ENCODE measurements around the gene SHISA9.

SHISA9 gene

DNA sequence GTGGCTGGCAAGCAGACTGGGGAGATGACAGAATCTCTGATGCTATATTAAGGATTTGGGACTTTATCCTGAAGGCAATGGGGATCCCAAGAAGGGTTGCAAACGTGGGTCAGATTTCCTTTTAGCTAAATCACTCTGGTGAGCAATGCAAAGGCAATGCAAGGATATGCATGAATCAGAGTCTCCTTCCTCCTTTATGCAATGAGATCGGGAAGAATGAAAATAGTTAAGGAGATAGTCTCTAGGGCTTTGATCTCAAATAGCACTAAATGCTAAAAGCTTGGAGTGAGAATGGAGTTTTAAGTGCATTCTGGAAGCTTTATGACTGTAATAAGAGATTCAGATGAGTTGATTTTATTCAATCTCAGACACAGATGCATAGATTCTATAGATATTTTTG, 27.2 kb upstream of the SHISA9 start:
- Histone ChIP-seq H3K4me1 (ENCODE audit: control insufficient read depth in 5 of 5, insufficient read depth in 5 of 5, low read length in 5 of 5) (no peaks in the 10 kb centered on the region), H3K9me3 (ENCODE audit: control insufficient read depth in 5 of 5, low read length in 5 of 5) (peaks cover 0 to 8% (median 5%) of the 10 kb centered on the region in 5 donors), H3K4me3 (ENCODE audit: low read depth in 1 of 5, low read length in 5 of 5) (no peak overlapping the region), H3K27ac (ENCODE audit: low read depth, low read length) (no peak overlapping the region), H3K9ac (ENCODE audit: low read length in 5 of 5) (no peak overlapping the region), H3K36me3 (ENCODE audit: control insufficient read depth in 5 of 5, insufficient read depth in 5 of 5, low read length in 5 of 5) (no peaks in the 10 kb centered on the region), H3K27me3 (ENCODE audit: control insufficient read depth in 5 of 5, insufficient read depth in 4 of 5, low read length in 5 of 5) (peaks cover 0 to 3% (median 0%) of the 10 kb centered on the region in 5 donors)

DNA sequence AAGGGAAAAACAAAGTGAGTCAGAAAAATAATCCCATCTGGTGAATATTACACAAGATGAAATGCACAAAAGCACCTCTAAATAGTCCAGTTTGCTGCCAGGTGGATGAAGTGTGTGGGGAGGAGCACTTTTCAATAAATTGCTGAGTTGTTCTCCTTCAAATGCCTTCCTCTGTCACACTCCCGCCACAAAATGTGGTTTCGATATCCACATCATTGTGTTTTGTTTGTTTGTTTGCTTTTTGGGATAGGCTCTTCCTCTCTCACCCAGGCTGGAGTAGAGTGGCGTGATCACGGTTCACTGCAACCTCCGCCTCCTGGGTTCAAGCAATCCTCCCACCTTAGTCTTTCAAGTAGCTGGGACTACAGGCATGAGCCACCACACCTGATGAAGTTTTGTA, 24.6 kb upstream of the SHISA9 start:
- Histone ChIP-seq H3K4me1 (ENCODE audit: control insufficient read depth in 5 of 5, insufficient read depth in 5 of 5, low read length in 5 of 5) (no peaks in the 10 kb centered on the region), H3K27ac (ENCODE audit: low read depth, low read length) (no peak overlapping the region), H3K9ac (ENCODE audit: low read length in 5 of 5) (no peak overlapping the region), H3K27me3 (ENCODE audit: control insufficient read depth in 5 of 5, insufficient read depth in 4 of 5, low read length in 5 of 5) (no peaks in the 10 kb centered on the region), H3K4me3 (ENCODE audit: low read depth in 1 of 5, low read length in 5 of 5) (no peak overlapping the region), H3K36me3 (ENCODE audit: control insufficient read depth in 5 of 5, insufficient read depth in 5 of 5, low read length in 5 of 5) (no peaks in the 10 kb centered on the region), H3K9me3 (ENCODE audit: control insufficient read depth in 5 of 5, low read length in 5 of 5) (no peaks in the 10 kb centered on the region)

DNA sequence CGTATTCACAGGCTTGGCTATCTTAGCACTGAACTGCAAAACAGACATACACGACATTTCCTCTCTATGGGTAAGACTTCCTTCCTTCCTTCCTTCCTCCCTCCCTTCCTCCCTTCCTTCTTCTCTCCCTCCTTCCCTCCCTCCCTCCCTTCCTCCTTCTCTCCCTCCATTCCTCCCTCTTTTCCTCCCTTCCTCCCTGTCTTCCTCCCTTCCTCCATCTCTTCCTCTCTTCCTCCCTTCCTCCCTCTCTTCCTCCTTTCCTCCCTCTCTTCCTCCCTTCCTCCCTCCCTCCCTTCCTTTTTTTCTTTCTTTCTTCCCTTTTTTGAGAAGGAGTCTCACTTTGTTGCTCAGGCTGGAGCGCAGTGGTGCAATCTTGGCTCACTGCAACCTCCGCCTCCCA, 22.4 kb upstream of the SHISA9 start:
- Histone ChIP-seq H3K36me3 (ENCODE audit: control insufficient read depth in 5 of 5, insufficient read depth in 5 of 5, low read length in 5 of 5) (no peaks in the 10 kb centered on the region), H3K9ac (ENCODE audit: low read length in 5 of 5) (no peak overlapping the region), H3K27me3 (ENCODE audit: control insufficient read depth in 5 of 5, insufficient read depth in 4 of 5, low read length in 5 of 5) (no peaks in the 10 kb centered on the region), H3K9me3 (ENCODE audit: control insufficient read depth in 5 of 5, low read length in 5 of 5) (no peaks in the 10 kb centered on the region), H3K27ac (ENCODE audit: low read depth, low read length) (no peak overlapping the region), H3K4me1 (ENCODE audit: control insufficient read depth in 5 of 5, insufficient read depth in 5 of 5, low read length in 5 of 5) (no peaks in the 10 kb centered on the region), H3K4me3 (ENCODE audit: low read depth in 1 of 5, low read length in 5 of 5) (no peak overlapping the region)

GRCh38 chr16:12879812-12880211, 21.6 kb upstream of the SHISA9 start:
- Histone ChIP-seq H3K4me3 (ENCODE audit: low read depth in 1 of 5, low read length in 5 of 5) (no peak overlapping the region), H3K36me3 (ENCODE audit: control insufficient read depth in 5 of 5, insufficient read depth in 5 of 5, low read length in 5 of 5) (no peaks in the 10 kb centered on the region), H3K27ac (ENCODE audit: low read depth, low read length) (no peak overlapping the region), H3K4me1 (ENCODE audit: control insufficient read depth in 5 of 5, insufficient read depth in 5 of 5, low read length in 5 of 5) (no peaks in the 10 kb centered on the region), H3K27me3 (ENCODE audit: control insufficient read depth in 5 of 5, insufficient read depth in 4 of 5, low read length in 5 of 5) (no peaks in the 10 kb centered on the region), H3K9ac (ENCODE audit: low read length in 5 of 5) (no peak overlapping the region), H3K9me3 (ENCODE audit: control insufficient read depth in 5 of 5, low read length in 5 of 5) (no peaks in the 10 kb centered on the region)

DNA sequence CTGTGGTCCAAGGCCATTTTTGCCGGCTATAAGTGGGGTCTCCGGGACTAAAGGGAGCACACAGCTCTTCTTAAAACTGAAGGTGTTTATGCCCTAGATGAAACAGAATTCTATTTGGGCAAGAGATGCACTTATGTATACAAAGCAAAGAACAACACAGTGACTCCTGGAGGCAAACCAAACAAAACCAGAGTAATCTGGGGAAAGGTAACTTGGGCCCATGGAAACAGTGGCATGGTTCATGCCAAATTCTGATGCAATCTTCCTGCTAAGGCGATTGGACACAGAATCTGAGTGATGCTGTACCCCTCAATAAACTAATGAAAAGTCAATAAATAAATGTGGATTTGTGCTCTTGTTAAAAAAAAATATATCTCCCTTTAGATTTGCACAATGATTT, 20.2 kb upstream of the SHISA9 start:
- Histone ChIP-seq H3K4me3 (ENCODE audit: low read depth in 1 of 5, low read length in 5 of 5) (no peak overlapping the region), H3K9ac (ENCODE audit: low read length in 5 of 5) (no peak overlapping the region)

GRCh38 chr16:12881740-12882139, 19.7 kb upstream of the SHISA9 start:
- H3K4me3 ChIP-seq (ENCODE audit: low read depth in 1 of 5, low read length in 5 of 5) = no peak overlapping the region
- no peaks in the 10 kb centered on the region for H3K36me3 ChIP-seq (ENCODE audit: control insufficient read depth in 5 of 5, insufficient read depth in 5 of 5, low read length in 5 of 5)
- no peak overlapping the region for H3K9ac ChIP-seq (ENCODE audit: low read length in 5 of 5)
- H3K27ac ChIP-seq (ENCODE audit: low read depth, low read length) = no peak overlapping the region
- H3K9me3 ChIP-seq (ENCODE audit: control insufficient read depth in 5 of 5, low read length in 5 of 5) = no peaks in the 10 kb centered on the region
- H3K27me3 ChIP-seq (ENCODE audit: control insufficient read depth in 5 of 5, insufficient read depth in 4 of 5, low read length in 5 of 5) = no peaks in the 10 kb centered on the region
- H3K4me1 ChIP-seq (ENCODE audit: control insufficient read depth in 5 of 5, insufficient read depth in 5 of 5, low read length in 5 of 5) = no peaks in the 10 kb centered on the region

More for the DNA sequence above, 20.2 kb upstream of the SHISA9 start:
- Histone ChIP-seq H3K9me3 (ENCODE audit: control insufficient read depth in 5 of 5, low read length in 5 of 5) (no peaks in the 10 kb centered on the region), H3K4me1 (ENCODE audit: control insufficient read depth in 5 of 5, insufficient read depth in 5 of 5, low read length in 5 of 5) (no peaks in the 10 kb centered on the region), H3K27ac (ENCODE audit: low read depth, low read length) (no peak overlapping the region), H3K36me3 (ENCODE audit: control insufficient read depth in 5 of 5, insufficient read depth in 5 of 5, low read length in 5 of 5) (no peaks in the 10 kb centered on the region), H3K27me3 (ENCODE audit: control insufficient read depth in 5 of 5, insufficient read depth in 4 of 5, low read length in 5 of 5) (no peaks in the 10 kb centered on the region)

GRCh38 chr16:12885742-12886141, 15.7 kb upstream of the SHISA9 start:
- Histone ChIP-seq H3K36me3 (ENCODE audit: control insufficient read depth in 5 of 5, insufficient read depth in 5 of 5, low read length in 5 of 5) (no peaks in the 10 kb centered on the region), H3K9me3 (ENCODE audit: control insufficient read depth in 5 of 5, low read length in 5 of 5) (no peaks in the 10 kb centered on the region), H3K27ac (ENCODE audit: low read depth, low read length) (no peak overlapping the region), H3K9ac (ENCODE audit: low read length in 5 of 5) (no peak overlapping the region), H3K4me1 (ENCODE audit: control insufficient read depth in 5 of 5, insufficient read depth in 5 of 5, low read length in 5 of 5) (no peaks in the 10 kb centered on the region), H3K27me3 (ENCODE audit: control insufficient read depth in 5 of 5, insufficient read depth in 4 of 5, low read length in 5 of 5) (no peaks in the 10 kb centered on the region), H3K4me3 (ENCODE audit: low read depth in 1 of 5, low read length in 5 of 5) (no peak overlapping the region)

- Histone ChIP-seq H3K27me3 (ENCODE audit: control insufficient read depth in 5 of 5, insufficient read depth in 4 of 5, low read length in 5 of 5) (no peaks in the 10 kb centered on the region), H3K9me3 (ENCODE audit: control insufficient read depth in 5 of 5, low read length in 5 of 5) (no peaks in the 10 kb centered on the region), H3K4me3 (ENCODE audit: low read depth in 1 of 5, low read length in 5 of 5) (no peak overlapping the region), H3K36me3 (ENCODE audit: control insufficient read depth in 5 of 5, insufficient read depth in 5 of 5, low read length in 5 of 5) (no peaks in the 10 kb centered on the region), H3K4me1 (ENCODE audit: control insufficient read depth in 5 of 5, insufficient read depth in 5 of 5, low read length in 5 of 5) (no peaks in the 10 kb centered on the region), H3K9ac (ENCODE audit: low read length in 5 of 5) (no peak overlapping the region), H3K27ac (ENCODE audit: low read depth, low read length) (no peak overlapping the region)
Observed at GRCh38 chr16:12891836-12892235, 9.6 kb upstream of the SHISA9 start.

- Histone ChIP-seq H3K27me3 (ENCODE audit: control insufficient read depth in 5 of 5, insufficient read depth in 4 of 5, low read length in 5 of 5) (no peaks in the 10 kb centered on the region), H3K9me3 (ENCODE audit: control insufficient read depth in 5 of 5, low read length in 5 of 5) (no peaks in the 10 kb centered on the region), H3K9ac (ENCODE audit: low read length in 5 of 5) (no peak overlapping the region), H3K4me1 (ENCODE audit: control insufficient read depth in 5 of 5, insufficient read depth in 5 of 5, low read length in 5 of 5) (no peaks in the 10 kb centered on the region), H3K36me3 (ENCODE audit: control insufficient read depth in 5 of 5, insufficient read depth in 5 of 5, low read length in 5 of 5) (no peaks in the 10 kb centered on the region), H3K4me3 (ENCODE audit: low read depth in 1 of 5, low read length in 5 of 5) (no peak overlapping the region), H3K27ac (ENCODE audit: low read depth, low read length) (no peak overlapping the region)
Observed at GRCh38 chr16:12893050-12893750, 8.2 kb upstream of the SHISA9 start.

DNA sequence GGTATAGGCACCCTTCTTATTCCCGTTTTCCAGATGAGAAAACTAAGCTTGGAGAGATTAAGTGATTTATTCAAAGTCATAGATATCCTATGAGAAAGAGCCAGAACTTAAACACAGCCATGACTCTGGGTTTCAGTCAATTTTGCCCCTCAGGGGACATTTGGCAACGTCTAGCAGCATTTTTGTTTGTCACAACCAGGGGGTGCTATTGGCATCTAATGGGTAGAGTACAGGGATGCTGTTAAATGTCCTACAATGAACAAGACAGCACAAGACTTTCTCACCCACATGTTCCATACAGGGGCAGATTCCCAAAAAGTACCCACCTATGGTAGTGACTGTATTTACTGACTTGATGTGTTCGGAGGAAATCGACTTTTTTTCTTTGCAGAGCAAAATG, 4.8 kb upstream of the SHISA9 start:
- H3K9me3 ChIP-seq (ENCODE audit: control insufficient read depth in 5 of 5, low read length in 5 of 5) = no peaks in the 10 kb centered on the region
- H3K9ac ChIP-seq (ENCODE audit: low read length in 5 of 5) = no peak overlapping the region
- H3K4me3 ChIP-seq (ENCODE audit: low read depth in 1 of 5, low read length in 5 of 5) = no peak overlapping the region
- H3K27ac ChIP-seq (ENCODE audit: low read depth, low read length) = no peak overlapping the region
- H3K4me1 ChIP-seq (ENCODE audit: control insufficient read depth in 5 of 5, insufficient read depth in 5 of 5, low read length in 5 of 5) = no peaks in the 10 kb centered on the region
- H3K27me3 ChIP-seq (ENCODE audit: control insufficient read depth in 5 of 5, insufficient read depth in 4 of 5, low read length in 5 of 5) = peaks cover 16 to 25% (median 18%) of the 10 kb centered on the region in 5 donors
- no peaks in the 10 kb centered on the region for H3K36me3 ChIP-seq (ENCODE audit: control insufficient read depth in 5 of 5, insufficient read depth in 5 of 5, low read length in 5 of 5)
